K562 (cell line): ENCODE measurements around the gene NDUFS5. TPM values are rescaled to one million over a fixed set of nuclear protein-coding genes. Genes with fewer than 3 reads are reported as not detected.
A peak's percentile ranks its signal among the peaks of the same experiment; 100 is the strongest.

Experiments used
- BMI1 ChIP-seq: fragments of 150-350 bp; IDR thresholded peaks from 2 replicates; pipeline ENCODE4 v1.6.1; 2014; ENCODE audit warnings: low read length
- BRD4 ChIP-seq: fragments of 200-600 bp; sonication (generic); IDR thresholded peaks from 2 replicates; pipeline ENCODE4 v1.6.1; 2017; ENCODE audit warnings: inconsistent platforms
- CBFA2T3 ChIP-seq: fragments of 450-650 bp; IDR thresholded peaks from 2 replicates; pipeline ENCODE4 v1.6.1; 2017
- FOXA1 ChIP-seq: fragments of 450-650 bp; IDR thresholded peaks from 2 replicates; pipeline ENCODE4 v1.6.1; 2016; ENCODE audit warnings: mild to moderate bottlenecking, borderline replicate concordance
- GABPB1 ChIP-seq: sonication (generic); formaldehyde crosslinking; IDR thresholded peaks from 2 replicates; pipeline ENCODE4 v1.8.0; 2022; ENCODE audit warnings: mild to moderate bottlenecking, missing genetic modification reagents
- KHSRP ChIP-seq: fragments of 450-650 bp; IDR thresholded peaks from 2 replicates; pipeline ENCODE4 v1.6.1; 2017
- MAFF ChIP-seq: IDR thresholded peaks from 2 replicates; pipeline ENCODE4 v1.6.1; 2012; ENCODE audit warnings: low read length, improper control_type of control experiment
- MBD2 ChIP-seq: sonication (generic); IDR thresholded peaks from 2 replicates; pipeline ENCODE4 v1.6.1; 2016; ENCODE audit warnings: low read depth, borderline replicate concordance
- MTA1 ChIP-seq: fragments of 450-650 bp; IDR thresholded peaks from 2 replicates; pipeline ENCODE4 v1.6.1; 2017; ENCODE audit warnings: borderline replicate concordance
- SMAD1 ChIP-seq: fragments of 150-350 bp; IDR thresholded peaks from 2 replicates; pipeline ENCODE4 v1.6.1; 2014; ENCODE audit warnings: low read length, low read depth; ENCODE audit not compliant: partially characterized antibody
- SMAD4 ChIP-seq: fragments of 250-450 bp; sonication (Bioruptor Pico); conservative IDR thresholded peaks from 2 replicates; pipeline ENCODE4 v1.8.0; 2021; ENCODE audit warnings: inconsistent platforms, mild to moderate bottlenecking, moderate library complexity
- SRF ChIP-seq, 2 experiments: fragments of 250-450, 450-650 bp in 1 of 2; sonication (Bioruptor Pico) in 1 of 2; sonication (generic) in 1 of 2; formaldehyde crosslinking; IDR thresholded peaks; 2 replicates each; pipeline versions ENCODE4 v1.5.0 to v1.5.1; 2020 to 2022; ENCODE audit warnings: mild to moderate bottlenecking in 1 of 2, missing genetic modification reagents in 1 of 2
- SRSF9 ChIP-seq: fragments of 200-400 bp; formaldehyde crosslinking; IDR thresholded peaks from 2 replicates; pipeline ENCODE4 v1.6.1; 2017; ENCODE audit warnings: low read depth, low read length, borderline replicate concordance
- TEAD4 ChIP-seq, 2 experiments: sonication (generic) in 1 of 2; formaldehyde crosslinking in 1 of 2; IDR thresholded peaks; 2 replicates each; pipeline versions ENCODE4 v1.6.1 to v1.8.0; 2012 to 2022; ENCODE audit warnings: borderline replicate concordance in 1 of 2, inconsistent platforms in 1 of 2, low read length in 1 of 2, mild to moderate bottlenecking in 1 of 2, missing genetic modification reagents in 1 of 2
- TOE1 ChIP-seq, 2 experiments: fragments of 450-650 bp in 1 of 2; sonication (generic) in 1 of 2; formaldehyde crosslinking in 1 of 2; IDR thresholded peaks; 2 replicates each; pipeline versions ENCODE4 v1.7.1 to v1.8.0; 2016 to 2022; ENCODE audit warnings: borderline replicate concordance in 2 of 2, mild to moderate bottlenecking in 2 of 2, antibody characterized with exemption in 1 of 2, inconsistent platforms in 1 of 2, low read depth in 1 of 2, missing genetic modification reagents in 1 of 2, moderate library complexity in 1 of 2
- YY1 ChIP-seq, 3 experiments: IDR thresholded peaks; 2 replicates each; pipeline ENCODE4 v1.6.1; 2011; ENCODE audit warnings: low read length in 2 of 3, mild to moderate bottlenecking in 2 of 3, moderate library complexity in 2 of 3, borderline replicate concordance in 1 of 3, control low read depth in 1 of 3, low read depth in 1 of 3; ENCODE audit not compliant: insufficient read depth in 3 of 3, insufficient replicate concordance in 2 of 3, control insufficient read depth in 1 of 3, insufficient read length in 1 of 3; ENCODE audit errors: extremely low read depth in 1 of 3
- ZNF24 ChIP-seq: fragments of 450-650 bp; IDR thresholded peaks from 2 replicates; pipeline ENCODE4 v1.6.1; 2016
- polyA plus RNA-seq, 8 experiments: library from polyadenylated mRNA; depleted of rRNA in 4 of 8; stranded (reverse) in 5 of 8; unstranded in 3 of 8; fragments of >200 nt; fragmentation: Nextera tagmentation in 2 of 8; fragmentation: Illumina TruSeq in 1 of 8; extraction: Ambion mirVana in 2 of 8; extraction: Trizol in 1 of 8; gene quantifications; 2 replicates each; pipeline versions ENCODE4 v1.2.1 to v1.2.3, GENCODE V29; 2011 to 2014; ENCODE audit warnings: inconsistent platforms in 1 of 8, missing spikeins in 1 of 8
- total RNA-seq, 7 experiments: library from RNA; depleted of rRNA in 6 of 7; stranded (reverse); fragments of >200 nt in 6 of 7; fragmentation: Illumina TruSeq in 2 of 7; extraction: Trizol in 2 of 7; gene quantifications; 2 replicates each; pipeline versions ENCODE4 v1.2.1 to v1.2.3, GENCODE V29; 2011 to 2021; ENCODE audit warnings: low replicate concordance in 1 of 7
- TF ChIP-seq, protein P1 (sequence below), 2 experiments: fragments of 200-800 bp in 1 of 2; sonication (Bioruptor generic) in 1 of 2; sonication (generic) in 1 of 2; formaldehyde crosslinking in 1 of 2; IDR thresholded peaks in 1 of 2; conservative IDR thresholded peaks in 1 of 2; 2 replicates each; pipeline versions ENCODE4 v1.5.0 to v1.6.1; 2016 to 2020; ENCODE audit warnings: missing compliant biosample characterization in 1 of 2, missing genetic modification characterization in 1 of 2, missing genetic modification reagents in 1 of 2
- TF ChIP-seq, protein P2 (sequence below): sonication (generic); IDR thresholded peaks from 2 replicates; pipeline ENCODE4 v1.6.1; 2016
- TF ChIP-seq, protein P3 (sequence below), 2 experiments: fragments of 250-450 bp in 1 of 2; fragments of 450-650 bp in 1 of 2; sonication (Bioruptor Pico) in 1 of 2; IDR thresholded peaks; 2 replicates each; pipeline versions ENCODE4 v1.6.1 to v1.8.0; 2016 to 2021; ENCODE audit warnings: mild to moderate bottlenecking in 2 of 2, moderate library complexity in 2 of 2, missing compliant biosample characterization in 1 of 2, missing genetic modification characterization in 1 of 2
- TF ChIP-seq, protein P4 (sequence below): sonication (generic); formaldehyde crosslinking; IDR thresholded peaks from 2 replicates; pipeline ENCODE4 v1.8.1; 2023; ENCODE audit warnings: mild to moderate bottlenecking, missing genetic modification reagents

Gene NDUFS5
- total and polyA plus RNA-seq, 9 of the 15 experiments (the other 6 are each of a cell fraction or from before 2014, with no cell fraction given): 499 to 2,737 (median 1,281) TPM

DNA sequence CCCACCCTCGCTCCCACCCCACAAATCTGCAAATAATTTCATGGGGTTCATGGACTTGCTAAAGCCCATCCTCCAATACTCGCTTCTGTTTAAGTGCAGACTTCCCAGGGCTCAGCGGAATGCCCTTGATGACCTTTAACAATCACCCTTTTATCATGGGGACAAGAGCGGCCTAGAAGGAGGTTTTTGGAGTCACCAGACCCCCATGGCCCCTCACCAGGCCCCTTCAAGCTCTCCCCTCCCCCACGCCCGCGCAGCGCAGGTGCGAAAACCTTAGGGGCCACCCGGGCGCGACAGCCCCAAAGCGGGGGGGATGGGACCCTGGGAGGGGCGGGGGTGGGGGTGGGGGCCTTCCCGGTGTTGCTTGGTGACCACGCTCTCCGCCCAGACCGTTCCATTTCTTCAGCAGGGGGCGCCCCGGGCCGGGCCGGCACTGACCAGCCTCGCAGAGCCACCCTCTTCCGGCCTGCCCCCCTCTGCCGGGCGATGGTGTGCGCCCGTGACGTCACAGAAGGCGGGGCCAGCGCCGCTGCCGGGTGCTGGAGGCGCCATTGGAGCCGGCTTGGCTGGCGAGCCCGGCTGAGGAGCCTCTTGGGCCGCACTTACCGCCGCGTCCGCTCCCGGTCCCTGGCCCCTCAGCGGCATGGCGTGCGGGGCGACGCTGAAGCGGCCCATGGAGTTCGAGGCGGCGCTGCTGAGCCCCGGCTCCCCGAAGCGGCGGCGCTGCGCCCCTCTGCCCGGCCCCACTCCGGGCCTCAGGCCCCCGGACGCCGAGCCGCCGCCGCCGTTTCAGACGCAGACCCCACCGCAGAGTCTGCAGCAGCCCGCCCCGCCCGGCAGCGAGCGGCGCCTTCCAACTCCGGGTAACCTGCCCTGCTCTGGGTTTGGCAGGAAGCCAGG lies 35.2 kb upstream of the NDUFS5 start, which contains the start of gene AKIRIN1 (continued):
- peak; percentile 4; the same call in 1 of the 2 replicates for TF ChIP-seq TEAD4 (IDR thresholded peaks at IDR 0.05; ENCODE audit: low read length)
- TF ChIP-seq TEAD4 (CRISPR knock-in tag; IDR thresholded peaks at IDR 0.05; ENCODE audit: borderline replicate concordance): no peak
- TF ChIP-seq, protein P1, sequence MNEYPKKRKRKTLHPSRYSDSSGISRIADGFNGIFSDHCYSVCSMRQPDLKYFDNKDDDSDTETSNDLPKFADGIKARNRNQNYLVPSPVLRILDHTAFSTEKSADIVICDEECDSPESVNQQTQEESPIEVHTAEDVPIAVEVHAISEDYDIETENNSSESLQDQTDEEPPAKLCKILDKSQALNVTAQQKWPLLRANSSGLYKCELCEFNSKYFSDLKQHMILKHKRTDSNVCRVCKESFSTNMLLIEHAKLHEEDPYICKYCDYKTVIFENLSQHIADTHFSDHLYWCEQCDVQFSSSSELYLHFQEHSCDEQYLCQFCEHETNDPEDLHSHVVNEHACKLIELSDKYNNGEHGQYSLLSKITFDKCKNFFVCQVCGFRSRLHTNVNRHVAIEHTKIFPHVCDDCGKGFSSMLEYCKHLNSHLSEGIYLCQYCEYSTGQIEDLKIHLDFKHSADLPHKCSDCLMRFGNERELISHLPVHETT (CRISPR knock-in tag; conservative IDR thresholded peaks at IDR 0.05 in 1 of 2, IDR thresholded peaks at IDR 0.05 in 1 of 2): peak in 1 of 2 experiments; percentile 57; a peak in 1 of 4 replicates
- peak; percentile 90 for TF ChIP-seq SMAD4
- no peak for TF ChIP-seq SRSF9
- TF ChIP-seq ZNF24: 0 out of 2 replicates have a peak, but pooled peaks have one; percentile 29
- TF ChIP-seq, protein P2, sequence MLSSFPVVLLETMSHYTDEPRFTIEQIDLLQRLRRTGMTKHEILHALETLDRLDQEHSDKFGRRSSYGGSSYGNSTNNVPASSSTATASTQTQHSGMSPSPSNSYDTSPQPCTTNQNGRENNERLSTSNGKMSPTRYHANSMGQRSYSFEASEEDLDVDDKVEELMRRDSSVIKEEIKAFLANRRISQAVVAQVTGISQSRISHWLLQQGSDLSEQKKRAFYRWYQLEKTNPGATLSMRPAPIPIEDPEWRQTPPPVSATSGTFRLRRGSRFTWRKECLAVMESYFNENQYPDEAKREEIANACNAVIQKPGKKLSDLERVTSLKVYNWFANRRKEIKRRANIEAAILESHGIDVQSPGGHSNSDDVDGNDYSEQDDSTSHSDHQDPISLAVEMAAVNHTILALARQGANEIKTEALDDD: no peak
- peak in 1 of 2 experiments; percentile 42; a peak in 2 of 4 replicates for TF ChIP-seq SRF (CRISPR knock-in tag; IDR thresholded peaks at IDR 0.05)
- TF ChIP-seq KHSRP: peak; percentile 91
- peak; percentile 73; the same call in 1 of the 2 replicates for TF ChIP-seq BRD4
- 0 out of 2 replicates have a peak, but pooled peaks have one; percentile 7 for TF ChIP-seq CBFA2T3
- TF ChIP-seq SMAD1: peak; percentile 87
- no peak for TF ChIP-seq FOXA1
- TF ChIP-seq GABPB1 (CRISPR knock-in tag): peak; percentile 80
- TF ChIP-seq, protein P3, sequence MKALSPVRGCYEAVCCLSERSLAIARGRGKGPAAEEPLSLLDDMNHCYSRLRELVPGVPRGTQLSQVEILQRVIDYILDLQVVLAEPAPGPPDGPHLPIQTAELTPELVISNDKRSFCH (CRISPR knock-in tag; IDR thresholded peaks at IDR 0.05): no peak
- TF ChIP-seq, protein P3 (tag; IDR thresholded peaks at IDR 0.05): peak; percentile 9; the same call in 1 of the 2 replicates
- TF ChIP-seq MTA1: peak; percentile 55; the same call in 1 of the 2 replicates
- peak; percentile 38; the same call in 1 of the 2 replicates for TF ChIP-seq MAFF
- TF ChIP-seq MBD2: peak; percentile 98
- TF ChIP-seq BMI1: 0 out of 2 replicates have a peak, but pooled peaks have one; percentile 23
- TF ChIP-seq, protein P4, sequence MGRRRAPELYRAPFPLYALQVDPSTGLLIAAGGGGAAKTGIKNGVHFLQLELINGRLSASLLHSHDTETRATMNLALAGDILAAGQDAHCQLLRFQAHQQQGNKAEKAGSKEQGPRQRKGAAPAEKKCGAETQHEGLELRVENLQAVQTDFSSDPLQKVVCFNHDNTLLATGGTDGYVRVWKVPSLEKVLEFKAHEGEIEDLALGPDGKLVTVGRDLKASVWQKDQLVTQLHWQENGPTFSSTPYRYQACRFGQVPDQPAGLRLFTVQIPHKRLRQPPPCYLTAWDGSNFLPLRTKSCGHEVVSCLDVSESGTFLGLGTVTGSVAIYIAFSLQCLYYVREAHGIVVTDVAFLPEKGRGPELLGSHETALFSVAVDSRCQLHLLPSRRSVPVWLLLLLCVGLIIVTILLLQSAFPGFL (CRISPR knock-in tag): no peak
- peak; percentile 94 for TF ChIP-seq TOE1 (IDR thresholded peaks at IDR 0.05; ENCODE audit: borderline replicate concordance)
- TF ChIP-seq TOE1 (CRISPR knock-in tag; IDR thresholded peaks at IDR 0.05; ENCODE audit: borderline replicate concordance, low read depth): no peak
- TF ChIP-seq YY1 (IDR thresholded peaks at IDR 0.05; ENCODE audit: borderline replicate concordance in 1 of 3, control insufficient read depth in 1 of 3, extremely low read depth in 1 of 3, insufficient read depth in 3 of 3, insufficient read length in 1 of 3, insufficient replicate concordance in 2 of 3, low read depth in 1 of 3, low read length in 2 of 3): peak; percentile 61 to 97 (median 93)
